Activated CD8-positive, alpha-beta memory T cell treated with anti-CD3 and anti-CD28 coated beads for 1 hour (primary cell): ENCODE results near the gene LIMCH1.
"Not testable (repeated sequence)": the region's sequence is repeated elsewhere in the genome, so short reads cannot be mapped to it uniquely, and the experiment has no call there.

ENCODE experiments used
- DNase-seq, 2 donors: peaks; one replicate each; pipeline ENCODE4 v3.0.0-alpha.2; 2020; ENCODE audit warnings: low read depth in 1 of 2; ENCODE audit errors: extremely low read depth in 1 of 2

Gene LIMCH1

DNA sequence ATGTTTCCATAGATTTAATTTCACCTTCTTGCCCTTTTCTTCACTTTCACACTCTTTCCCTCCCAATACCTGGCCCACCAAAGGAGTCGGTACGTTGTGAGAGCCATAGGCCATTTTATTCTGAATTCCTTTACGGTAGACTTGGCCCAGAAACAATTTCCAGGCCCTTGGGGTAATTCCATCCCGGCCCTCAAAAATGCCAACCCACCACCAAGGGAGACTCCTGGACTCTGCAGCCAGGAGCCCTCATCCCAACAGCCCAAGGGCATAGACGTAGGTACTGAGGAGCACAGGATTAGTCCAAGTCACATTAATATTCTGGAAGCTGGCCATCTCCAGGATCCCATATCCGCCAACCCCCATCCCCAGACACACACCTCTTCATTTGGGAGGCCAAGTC, 102.9 kb downstream of the LIMCH1 start:
- DNase-seq = no peak

DNA sequence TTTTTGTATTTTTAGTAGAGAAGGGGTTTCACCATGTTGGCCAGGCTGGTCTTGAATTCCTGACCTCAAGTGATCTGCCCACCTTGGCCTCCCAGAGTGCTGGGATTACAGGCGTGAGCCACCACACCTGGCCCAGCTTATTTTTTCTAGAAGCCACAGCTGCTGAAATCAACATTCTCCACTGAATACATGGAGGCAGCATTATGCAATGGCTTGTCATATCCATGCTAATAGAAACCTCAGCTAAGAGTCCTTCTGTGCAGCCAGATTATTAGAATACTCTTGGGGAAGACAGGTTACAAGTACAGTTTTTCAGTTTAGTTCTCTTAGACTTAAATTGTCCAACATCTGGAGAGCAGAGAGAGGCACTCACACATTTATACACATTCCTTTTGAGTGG, 104.8 kb downstream of the LIMCH1 start:
- DNase-seq = not testable (repeated sequence)

DNA sequence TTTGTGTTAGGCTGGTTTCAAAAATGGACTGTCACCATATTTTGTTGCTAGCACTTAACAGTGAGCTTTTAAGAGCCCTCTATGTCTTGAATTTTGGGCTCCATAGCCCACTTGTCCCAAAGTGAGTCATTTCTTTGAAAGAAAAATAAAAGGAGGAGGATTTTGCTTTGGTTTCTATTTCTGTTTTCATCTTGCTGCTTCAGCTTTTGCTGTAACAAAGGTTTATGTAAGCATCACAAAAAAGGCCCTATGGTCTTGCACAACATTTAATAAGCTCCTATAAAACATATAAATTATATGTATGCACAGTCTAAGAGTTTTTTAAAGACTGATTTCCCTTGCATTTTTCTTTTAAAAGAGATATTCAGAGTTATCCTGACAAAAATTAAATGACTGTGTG, 105.4 kb downstream of the LIMCH1 start:
- DNase-seq = no peak

DNA sequence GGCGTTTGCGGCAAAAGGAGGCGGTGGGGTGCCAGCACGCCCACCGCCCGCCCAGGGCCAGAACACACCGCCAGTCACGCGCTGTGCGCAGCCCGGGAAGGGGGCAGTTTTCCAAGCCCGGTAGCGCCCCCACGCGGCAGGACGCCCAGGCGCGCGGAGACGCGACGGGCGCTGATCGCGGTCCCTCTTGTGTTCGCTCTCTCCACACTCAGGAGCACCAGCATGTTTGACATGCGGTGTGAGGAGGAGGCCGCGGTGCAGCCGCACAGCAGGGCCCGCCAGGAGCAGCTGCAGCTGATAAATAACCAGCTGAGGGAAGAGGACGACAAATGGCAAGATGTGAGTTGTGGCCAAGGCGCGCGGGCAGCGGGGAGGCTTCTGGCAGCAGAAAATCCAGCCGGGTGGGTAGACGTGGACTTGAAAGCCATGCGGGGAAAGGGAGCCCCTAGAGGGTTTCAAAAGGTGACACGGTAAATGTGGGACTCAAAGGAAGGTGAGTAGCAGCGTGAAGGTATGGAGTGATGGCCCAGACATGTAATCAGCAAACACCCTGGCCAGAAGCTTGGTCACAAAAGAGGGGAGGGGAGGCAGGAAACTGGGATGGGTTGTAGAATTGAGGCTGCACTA, 106.4 kb downstream of the LIMCH1 start:
- no peak for DNase-seq

DNA sequence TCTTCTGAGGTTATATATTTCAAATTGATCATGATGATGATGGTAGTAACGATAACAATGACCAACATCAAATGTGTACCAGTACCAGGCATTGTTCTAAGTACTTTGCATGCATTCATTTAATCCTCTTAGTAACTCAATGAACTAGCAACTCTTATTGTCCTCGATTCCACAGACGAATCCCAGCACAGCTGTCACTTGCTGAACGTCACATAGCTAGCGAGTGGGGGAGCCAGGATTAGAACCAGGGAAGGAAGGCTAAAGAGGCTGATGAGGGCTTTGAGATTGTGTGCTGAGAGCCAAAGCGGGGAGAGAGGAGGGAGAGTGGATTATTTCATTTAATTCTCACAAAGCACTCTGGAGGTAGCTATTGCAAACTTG, 106.9 kb downstream of the LIMCH1 start:
- DNase-seq = no peak

DNA sequence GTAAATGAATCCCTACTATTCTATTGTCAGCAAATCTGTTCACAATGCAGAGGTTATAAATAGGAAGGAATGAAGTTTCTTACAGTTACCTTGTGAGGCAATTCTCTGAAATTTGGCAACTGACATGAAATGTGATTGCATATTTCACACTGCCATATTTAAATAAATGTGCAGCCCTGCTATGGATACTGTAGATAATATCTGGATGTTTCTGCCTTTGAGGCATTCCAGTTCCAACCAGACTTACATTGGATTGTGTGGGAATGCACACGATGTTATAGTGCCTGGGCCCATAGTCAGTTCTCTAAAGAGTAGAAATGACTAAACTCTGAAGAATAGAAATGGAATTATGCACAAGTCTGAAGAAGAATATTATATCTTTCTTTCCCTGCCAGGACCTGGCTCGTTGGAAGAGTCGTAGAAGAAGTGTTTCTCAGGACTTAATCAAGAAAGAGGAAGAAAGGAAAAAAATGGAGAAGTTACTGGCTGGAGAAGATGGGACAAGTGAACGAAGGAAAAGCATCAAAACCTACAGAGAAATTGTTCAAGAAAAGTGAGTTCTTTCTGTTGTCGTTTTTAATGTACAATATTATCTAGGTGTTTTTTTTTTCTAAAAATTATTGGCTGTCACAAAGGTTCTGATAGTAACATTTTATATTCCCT, 107.9 kb downstream of the LIMCH1 start:
- no peak for DNase-seq

DNA sequence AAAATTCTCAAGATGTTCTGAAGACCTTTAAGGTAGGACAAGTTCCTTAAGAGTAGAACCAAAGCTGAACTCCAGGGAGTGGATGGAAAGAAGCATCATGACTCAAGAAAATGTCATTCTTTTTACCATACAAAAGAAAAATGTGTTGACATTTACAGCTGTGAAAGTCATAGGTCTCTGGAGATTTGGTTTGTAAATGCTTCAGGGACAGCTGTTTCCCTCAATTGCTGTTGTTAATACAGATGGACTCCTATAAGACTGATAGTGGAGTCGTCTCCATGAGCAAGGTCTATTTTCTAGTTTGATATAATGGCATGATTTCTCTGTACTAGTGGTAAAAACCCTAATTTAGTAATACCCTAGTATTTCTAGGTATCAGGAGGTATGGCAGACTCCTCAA, 108.9 kb downstream of the LIMCH1 start:
- DNase-seq = no peak

DNA sequence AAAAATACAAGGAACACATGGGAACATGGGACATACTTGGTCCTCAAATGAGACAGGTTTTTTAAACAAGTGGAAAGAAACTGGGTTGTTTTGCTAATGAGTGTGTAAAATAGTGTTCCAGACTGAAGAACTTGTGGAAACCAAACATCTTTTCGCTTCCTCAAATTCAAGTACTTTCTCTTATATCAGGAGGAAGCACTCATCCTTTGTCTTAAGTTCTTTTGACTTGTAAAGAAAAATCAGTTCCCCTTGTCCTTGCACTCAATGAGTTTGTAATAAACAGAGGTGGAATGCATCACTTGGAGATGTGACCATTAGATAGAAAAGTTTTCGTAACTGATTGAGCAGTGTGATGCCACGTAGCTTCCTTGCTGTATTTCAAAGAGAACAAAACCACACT, 109.4 kb downstream of the LIMCH1 start:
- DNase-seq = no peak

DNA sequence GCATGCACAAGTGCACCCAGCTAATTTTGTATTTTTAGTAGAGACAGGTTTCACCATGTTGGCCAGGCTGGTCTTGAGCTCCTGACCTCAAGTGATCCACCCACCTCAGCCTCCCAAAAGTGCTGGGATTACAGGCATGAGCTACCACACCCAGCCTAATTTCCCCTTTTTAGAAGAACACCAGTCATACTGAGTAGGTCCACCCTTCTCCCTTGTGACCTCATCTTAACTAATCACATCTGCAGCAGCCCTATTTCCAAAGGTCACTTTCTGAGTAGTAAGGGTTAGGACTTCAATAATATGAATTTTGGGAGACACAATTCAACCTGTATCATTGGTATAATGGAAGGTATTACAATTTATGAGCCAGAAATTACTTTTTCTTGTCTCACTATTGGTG, 113.2 kb downstream of the LIMCH1 start:
- DNase-seq = not testable (repeated sequence)

DNA sequence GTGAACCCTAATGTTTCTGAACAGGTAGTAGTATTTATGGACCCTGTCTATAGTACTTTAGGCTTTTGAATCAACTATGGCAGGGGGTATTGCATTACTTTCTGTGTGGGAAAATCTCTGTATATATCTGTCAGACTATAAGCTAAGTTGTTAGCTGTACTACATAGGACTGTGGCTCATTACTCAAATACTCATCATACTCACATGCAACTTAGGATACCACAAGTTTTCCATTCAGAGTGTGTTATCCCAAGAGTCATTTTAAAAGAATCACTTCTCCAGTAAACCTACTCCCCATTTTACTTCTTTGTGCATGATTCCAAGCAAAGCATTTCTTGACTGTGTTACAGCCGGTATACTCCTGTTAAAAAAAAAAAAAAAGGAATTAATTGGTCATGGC, 115.0 kb downstream of the LIMCH1 start:
- DNase-seq = no peak

DNA sequence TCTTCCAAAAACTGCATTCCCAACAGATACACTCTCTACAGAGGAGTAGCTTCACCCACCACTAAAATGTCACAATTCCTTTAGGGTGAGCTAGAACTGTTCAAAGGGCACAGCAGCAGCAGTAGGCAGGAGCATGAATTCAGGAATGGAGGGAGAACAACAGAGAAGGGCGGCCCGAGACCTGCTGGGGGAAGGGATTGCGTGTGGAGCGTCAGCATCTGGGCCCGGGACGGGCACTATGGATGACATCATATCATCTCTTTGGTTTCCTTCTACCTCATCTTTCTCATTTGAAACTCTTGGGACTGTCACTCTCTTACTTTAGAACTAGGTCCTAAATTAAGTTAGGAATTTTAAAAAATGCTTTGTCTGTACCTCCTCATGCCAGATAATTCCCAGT, 115.6 kb downstream of the LIMCH1 start:
- DNase-seq = no peak

DNA sequence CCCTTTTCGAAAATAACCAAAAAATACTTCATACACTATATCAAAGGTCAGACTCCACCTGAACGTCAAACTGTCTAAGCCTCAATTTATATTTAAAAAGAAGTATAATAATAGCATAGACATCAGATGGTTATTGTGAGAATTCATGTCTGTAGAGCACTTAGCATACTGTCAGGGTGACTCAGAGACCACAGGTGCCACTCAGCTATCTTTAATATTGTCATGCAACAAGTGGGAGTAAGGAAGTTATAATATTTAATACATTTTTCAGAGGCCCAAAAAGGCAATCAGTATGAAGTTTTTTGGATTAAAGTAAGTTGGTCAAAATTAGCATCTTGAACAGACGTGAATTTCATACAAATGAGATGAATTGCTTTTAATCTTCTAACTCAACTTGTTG, 117.2 kb downstream of the LIMCH1 start:
- DNase-seq = no peak

DNA sequence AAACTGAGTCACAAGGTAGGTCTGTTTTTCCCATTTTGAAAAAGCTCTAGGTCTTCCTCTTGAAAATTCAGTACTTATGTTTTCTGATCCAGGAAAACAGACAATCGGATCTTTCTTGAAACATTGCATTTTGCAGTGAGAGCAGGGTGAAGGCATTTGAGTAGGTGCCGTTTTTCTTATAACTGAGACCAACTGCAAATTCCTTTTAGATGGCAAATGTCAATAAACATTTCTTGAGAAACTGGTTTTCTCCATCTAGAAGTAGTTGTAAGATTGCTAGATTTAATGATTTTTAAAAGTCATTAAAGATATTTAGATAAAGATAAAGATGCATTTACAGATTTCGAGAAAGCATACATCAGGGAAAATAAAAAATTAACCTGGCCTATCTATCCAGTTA, 118.1 kb downstream of the LIMCH1 start:
- DNase-seq = no peak

DNA sequence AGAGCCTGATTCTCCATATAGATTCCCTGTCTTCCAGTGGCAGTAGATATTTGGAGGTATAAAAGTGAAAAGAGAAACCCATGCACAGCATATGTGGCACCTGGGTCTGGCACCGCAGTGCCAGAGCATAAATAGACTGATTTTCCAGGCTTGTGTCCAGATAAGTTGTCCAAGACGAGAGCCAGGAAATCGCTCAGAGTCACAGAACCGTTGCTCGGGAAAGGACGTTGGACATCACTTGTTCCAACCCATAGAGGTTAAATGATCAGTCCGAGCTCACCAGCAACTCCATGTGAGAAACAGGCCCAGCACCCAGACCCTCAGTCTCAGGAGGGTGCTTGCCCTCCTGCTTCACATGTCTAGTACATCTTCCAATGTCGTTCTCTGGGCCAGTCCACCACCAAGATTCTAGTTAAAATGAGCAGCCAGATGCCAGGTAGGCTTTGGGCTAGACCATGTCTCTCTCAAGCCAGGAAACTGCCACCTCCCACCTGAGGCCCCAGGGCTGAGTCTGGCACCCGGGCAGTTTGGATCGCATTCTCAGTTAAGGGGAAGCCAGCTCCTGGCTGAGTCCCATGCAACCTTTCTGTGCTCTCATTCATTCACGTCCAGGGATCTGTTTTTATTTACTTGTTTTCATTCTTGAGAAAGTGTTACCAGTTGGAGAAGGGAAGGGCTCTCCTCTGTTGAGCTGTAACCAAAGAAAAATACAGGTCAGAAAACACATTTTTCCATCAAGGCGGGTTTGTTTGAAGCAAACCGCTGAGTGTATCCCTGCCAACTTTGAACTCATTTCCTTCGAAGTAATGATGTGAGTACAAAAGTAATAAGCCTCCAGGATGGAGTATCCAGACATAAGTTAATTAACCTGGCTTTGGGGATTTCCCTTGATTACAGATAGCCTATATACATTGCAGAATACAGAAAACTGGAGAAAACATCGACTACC, 118.9 kb downstream of the LIMCH1 start:
- no peak for DNase-seq

DNA sequence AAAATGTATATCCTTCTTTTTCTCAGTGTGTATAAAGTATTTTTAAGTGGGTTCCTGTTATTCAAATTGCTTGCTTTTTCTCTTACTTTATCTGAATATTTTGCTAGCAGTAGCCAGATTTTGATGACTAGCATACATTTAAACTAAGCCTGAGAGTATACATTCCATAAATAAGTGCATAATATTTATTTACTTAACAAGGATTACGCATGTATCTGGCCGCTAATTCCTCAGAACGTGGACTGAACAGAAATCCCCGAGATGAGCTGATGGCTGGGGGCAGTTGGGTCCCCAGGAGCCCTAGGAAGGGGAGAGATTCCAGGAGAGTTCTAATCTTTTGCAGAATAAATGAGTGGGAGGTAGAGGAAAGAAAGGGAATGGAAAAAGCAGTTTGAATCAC, 119.6 kb downstream of the LIMCH1 start:
- no peak for DNase-seq

DNA sequence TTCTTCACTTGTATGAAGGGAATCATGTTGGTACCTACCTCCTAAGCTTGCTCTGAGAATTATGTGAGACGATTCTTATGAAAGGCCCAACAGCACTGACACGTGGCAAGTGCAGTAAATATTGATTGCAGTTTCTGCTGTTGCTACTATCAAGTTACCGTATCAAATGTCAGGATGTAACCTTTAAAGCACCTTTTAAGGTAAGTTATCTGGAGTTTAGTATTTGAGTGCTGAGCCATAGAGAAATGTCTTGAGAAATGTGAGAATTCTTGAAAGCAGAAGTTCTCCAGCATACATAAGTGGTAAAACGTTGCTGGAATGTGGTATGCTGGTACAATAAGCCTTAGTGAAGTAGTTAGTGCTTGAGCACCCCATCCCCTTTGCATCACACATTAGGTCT, 120.2 kb downstream of the LIMCH1 start:
- no peak for DNase-seq

DNA sequence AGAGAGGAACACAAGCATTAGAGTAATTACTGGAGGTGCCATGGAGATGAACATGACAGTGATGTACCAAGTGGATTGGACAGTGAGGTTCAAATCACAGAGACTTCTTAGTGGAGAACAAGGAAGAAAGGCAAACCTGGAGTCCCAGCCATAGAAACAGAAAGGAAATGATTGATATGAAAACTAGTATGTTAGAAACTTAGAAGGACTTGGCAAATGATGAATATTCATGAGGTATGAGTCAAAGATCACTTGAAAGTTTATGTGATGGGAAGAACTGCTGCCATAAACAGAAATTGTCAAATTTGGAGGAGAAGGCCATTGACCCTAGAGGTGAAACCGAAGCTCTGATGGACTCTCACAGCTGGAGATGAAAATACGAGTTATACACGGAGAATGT, 122.4 kb downstream of the LIMCH1 start:
- no peak for DNase-seq

DNA sequence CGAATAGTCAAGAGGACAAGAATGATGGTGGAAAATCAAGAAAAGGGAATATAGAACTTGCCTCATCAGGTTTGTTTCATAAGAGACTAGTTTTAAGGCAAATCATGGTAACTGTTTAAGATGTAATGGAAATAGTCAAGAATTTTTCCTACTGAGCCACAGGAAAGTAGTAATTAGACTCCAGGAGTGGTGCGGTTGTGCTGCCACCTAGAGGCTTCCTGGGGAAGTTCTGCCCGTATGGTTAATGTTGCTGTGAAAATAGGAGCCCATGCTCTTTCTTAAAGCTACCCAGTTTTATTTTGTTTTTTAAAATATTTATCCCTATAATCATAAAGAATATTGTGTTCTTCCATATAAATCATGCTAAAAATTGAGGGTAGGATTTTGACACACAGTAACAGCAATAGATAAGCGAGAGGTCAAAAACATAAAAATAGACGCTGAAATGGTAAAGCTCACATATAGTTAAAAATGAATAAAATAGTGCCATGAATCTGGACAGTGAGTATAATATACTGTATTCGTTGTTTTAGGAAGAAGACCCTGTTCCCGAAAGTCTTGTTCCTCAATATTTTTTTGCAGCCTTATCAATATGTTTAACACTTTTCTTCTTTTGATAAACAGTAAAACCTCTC, 123.6 kb downstream of the LIMCH1 start:
- DNase-seq = no peak

DNA sequence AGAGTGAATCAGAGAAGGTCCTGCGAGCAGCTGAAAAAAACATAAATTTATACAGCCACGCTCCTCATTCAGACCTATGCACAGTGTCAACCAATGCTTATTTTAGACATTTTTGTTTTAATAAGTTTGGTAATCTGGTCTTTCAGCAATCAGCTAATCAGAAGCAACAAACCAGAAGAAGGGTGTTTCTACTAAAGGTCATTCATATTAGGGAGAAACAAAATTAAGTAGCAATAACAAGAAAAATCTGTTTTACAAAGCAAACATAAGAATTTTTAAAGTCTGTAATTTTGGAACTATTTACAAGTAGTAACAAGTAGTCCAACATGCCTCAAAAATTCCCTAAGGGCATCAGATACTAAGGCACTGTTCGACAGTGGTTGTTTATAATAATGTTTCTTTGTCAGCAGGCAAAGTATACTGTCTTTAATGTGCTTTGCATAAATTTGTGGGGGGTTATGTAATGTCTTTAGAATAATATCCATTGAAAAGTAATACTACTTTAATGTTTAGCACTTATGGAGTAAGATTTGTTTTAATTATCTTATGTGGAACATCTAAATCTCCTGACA, 127.8 kb downstream of the LIMCH1 start:
- DNase-seq = no peak

DNA sequence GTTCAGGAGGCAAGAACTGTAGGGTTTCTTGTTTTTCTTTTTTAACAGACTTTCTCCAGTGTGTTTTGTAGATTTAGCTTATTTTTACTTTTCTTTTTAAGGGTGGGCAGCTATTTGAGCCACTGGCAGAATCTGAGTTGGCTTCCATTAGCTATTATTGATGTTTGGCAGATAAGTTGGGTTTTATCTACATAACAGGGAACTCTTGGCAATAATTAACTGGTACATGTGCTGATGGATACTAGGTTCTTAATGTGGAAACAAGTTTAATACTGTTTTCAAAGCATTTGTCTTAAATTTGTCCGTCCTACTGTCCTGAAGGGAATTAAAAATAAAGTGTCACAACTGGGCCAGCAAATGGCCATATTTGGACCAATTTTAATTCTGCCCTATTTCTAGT, 130.1 kb downstream of the LIMCH1 start:
- DNase-seq = no peak

DNA sequence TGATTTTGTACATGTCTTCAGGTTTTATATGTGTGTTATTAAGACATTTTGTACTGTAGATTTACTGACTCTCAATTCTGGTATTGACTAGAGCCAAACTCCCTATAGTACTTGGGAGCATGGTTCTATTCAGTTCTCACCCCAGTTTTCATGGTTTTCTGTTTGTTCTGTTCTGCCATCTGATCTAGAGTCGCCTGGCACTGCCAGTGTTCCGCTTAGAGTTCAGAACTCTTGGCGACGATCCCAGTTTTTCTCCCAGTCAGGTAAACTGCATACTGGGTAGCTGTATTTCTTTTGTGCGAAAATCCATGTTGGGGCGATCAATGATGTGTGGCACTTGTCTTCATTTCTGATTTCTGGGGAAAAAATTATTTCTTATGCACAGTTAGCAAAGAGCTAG, 132.6 kb downstream of the LIMCH1 start:
- no peak for DNase-seq
